Measurements from ENCODE around the gene MUC22.
"Not testable (repeated sequence)": the region's sequence is repeated elsewhere in the genome, so short reads cannot be mapped to it uniquely, and the experiment has no call there.

The MUC22 gene

DNA sequence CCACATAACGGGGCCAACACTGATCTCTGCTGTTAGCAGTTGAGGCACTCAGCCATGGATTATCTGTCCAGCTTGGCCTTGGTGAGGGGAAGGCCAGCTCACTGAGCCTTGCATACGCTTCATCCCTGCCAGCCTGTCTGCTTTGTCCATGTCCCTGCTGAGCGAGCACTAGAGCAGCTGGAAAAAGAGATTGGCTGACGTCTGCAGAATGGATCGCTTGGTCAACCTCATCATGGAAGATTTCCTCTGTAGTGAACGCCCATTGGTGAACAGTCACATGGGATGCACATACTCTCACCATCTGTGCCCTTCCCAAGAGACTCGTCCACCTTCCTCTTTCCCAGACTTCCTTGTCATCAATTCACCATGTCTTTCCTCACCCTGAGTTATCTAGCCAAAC is 26.9 kb downstream of the MUC22 start:
- DNase-seq, result no peak

DNA sequence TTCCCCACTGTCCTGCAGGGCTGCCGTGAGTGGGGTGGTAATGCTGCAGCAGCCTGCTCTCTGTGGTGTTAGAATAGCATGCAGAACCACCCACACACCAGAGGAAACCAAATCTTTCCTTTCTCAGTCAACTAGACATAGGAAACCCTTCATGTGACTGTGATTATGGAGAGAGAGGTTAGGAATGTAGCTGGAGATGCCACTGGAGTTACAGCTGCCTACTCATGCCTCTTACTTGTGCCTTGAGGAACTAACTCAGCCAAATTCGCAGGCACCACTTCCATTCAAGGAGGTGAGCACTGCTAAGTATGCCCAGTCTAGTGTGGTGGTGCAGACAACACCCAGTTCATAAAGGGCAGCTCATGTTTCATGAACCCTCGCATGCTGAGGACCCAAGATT is 27.4 kb downstream of the MUC22 start:
- DNase-seq, result no peak

DNA sequence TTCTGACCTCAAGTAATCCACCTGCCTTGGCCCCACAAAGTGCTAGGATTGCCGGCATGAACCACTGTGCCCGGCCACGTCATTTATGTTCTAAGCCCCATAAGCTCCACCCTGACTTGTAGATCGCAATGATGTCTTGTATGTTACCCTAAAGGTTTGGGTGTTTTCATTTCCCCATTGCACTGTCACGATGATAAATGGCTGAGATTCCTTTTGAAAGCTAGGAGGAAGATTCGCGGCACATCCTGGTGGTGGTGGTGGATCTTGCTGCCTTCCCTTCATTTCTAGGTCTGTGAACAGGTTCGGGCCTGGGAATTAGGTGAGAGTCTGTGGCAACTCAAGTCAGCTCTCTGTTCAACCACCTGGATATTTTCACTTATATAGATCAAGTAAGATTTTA is 28.3 kb downstream of the MUC22 start:
- no peak for DNase-seq

DNA sequence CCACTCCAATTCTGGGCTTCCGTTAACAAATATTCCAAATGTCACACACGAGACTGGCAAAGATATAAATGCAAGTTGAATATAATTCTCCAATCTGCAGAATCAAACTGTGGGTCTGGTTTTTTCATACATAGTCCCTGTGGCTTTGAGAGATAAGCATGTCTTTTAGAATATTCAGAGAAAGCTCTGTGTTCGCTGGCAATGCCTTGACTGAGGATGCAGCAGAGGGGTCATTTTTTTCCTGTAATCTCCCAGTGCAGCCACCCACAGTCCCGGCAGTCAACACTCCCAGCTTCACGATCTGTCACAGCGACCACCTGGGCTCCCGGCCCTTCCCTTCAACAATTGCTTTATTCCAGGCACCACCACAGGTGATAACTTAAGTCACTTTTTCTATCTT is 30.5 kb downstream of the MUC22 start:
- no peak for DNase-seq

DNA sequence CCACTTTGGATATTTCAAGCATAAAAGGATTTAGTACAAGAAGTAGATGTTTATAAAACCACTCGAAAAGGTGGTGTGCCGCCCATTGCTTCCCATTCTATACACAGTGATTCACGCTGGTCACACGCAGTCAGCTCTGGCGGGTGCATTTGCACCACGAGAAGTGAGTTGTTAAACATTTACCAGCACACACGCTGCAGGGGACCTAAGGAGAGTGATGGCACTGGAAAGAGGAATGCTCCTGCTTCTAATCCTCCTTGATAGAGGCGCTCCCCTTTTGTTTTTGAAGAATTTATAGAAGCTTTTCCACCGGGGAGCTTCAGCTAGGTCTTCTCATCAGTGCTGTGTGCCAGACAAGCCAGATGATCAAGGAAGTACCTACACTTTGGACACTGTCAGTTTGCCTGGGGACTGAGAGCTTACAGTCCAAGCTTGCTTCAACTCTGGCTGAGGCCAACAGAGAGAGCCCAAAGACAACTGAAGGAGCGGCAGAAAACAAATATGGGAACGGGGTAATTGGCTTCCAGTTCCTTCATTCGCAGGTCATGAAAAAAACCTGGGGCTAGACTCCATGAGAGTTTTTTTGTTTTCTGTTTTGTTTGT is 31.2 kb downstream of the MUC22 start:
- DNase-seq, result no peak

DNA sequence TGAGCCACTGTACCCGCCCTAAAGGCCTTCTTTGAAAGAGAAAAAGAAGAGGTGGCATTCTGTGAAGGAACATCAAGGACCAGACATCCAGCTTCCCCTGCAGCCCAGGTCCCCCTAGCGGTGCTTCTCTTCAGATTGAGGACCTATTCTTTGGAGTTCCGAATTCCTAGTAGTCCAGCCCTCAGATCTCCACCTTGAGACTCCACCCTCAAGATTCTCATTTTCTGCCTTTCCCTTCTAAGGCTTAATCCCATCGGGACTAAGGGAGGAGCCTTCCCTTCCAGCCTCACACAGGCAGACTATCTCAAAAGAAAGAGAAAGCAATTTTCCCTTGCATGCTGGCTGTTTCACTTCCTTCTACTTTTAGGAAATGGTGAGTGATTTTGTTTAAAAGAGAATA is 32.5 kb downstream of the MUC22 start:
- DNase-seq, result peak in 2 of 51 donors; percentile 14 to 16

DNA sequence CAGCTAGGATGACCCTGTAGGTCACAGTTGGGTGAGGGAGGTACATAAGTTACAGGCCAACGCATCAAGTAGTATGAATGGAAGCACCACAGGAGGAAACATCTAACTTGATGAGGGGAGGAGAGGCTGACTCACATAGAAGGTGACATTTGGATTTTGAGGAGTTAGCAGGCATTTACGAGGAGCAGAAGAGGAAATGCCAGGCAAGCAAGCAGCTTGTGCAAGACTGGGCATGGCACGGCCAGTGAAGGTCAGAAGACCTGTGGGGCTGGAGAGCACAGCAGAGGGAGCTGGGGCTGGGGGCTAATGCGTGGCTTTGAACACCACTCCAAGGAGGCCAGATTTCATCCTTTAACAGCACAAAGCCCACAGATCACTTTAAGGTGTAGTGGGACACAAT is 37.8 kb downstream of the MUC22 start:
- peak in 1 of 51 donors; percentile 9 for DNase-seq

DNA sequence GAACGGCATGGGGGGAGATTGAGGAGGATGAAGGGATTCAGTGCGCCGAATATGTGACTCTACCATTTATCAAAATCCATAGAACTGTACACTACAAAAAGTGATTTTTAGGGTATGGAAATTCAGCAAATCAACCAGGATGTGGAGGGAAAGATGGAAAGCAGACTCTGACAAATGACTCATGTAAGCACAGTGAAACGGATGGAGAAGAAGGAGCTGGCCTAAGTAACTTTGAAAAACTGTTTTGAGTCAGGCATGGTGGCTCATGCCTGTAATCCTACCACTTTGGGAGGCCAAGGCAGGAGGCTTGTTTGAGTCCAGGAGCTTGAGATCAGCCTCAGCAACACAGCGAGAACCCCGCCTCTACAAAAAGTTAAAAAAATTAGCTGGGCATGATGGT is 39.2 kb downstream of the MUC22 start:
- DNase-seq, result no peak

DNA sequence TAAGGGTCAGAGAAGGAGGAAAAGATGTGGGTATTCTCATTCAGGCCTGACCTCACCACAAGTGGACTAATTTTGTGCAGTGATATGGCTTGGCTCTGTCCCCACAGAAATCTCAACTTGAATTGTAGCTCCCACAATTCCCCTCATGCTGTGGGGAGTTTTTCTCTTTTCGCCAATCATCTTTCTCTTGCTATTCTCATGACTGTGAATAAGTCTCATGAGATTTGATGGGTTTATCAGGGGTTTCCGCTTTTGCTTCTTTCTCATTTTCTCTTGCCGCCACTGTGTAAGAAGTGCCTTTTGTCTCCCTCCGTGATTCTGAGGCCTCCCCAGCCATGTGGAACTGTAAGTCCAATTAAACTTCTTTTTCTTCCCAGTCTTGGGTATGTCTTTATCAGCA is 42.9 kb downstream of the MUC22 start:
- DNase-seq, result not testable (repeated sequence)

DNA sequence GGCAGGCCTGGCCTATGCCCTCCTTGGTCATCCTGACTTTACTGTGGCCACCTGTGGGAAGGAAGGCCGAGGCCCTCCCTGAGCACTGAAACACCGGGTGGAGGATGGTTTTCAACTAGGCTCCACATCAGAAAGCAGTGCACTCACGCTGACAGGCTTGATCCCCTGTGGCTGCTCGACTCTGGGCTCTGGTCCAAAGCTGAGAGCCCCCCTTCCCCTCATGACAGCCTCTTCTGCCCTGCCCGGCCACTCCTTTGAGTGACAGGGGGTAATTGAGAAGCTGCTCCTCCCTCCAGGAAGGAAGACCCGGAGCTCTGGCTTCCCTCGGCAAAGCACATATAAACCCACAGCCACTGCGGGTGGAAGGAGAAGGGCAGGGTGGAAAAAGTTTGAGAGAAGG is 43.6 kb downstream of the MUC22 start:
- peak in 5 of 51 donors; percentile 4 to 15 (median 13) for DNase-seq

DNA sequence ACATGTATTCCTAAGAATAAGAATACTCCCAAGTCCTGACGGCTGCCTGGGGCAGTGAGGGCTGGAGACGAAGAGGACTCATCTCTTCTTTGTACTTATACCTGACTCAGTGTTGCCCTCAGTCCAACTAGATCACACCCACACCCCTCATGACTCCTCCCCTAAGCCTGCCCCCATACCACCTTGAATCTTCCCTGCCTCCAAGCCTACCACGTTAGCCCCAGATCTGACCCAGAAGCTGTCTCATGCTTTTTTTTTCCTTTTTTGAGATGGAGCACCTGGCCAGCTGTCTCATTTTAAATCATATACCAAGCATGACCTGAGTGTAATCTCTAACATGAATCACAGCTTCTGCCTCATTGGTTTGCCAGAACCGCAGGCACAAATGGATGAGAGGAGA is 45.2 kb downstream of the MUC22 start:
- DNase-seq, result no peak

DNA sequence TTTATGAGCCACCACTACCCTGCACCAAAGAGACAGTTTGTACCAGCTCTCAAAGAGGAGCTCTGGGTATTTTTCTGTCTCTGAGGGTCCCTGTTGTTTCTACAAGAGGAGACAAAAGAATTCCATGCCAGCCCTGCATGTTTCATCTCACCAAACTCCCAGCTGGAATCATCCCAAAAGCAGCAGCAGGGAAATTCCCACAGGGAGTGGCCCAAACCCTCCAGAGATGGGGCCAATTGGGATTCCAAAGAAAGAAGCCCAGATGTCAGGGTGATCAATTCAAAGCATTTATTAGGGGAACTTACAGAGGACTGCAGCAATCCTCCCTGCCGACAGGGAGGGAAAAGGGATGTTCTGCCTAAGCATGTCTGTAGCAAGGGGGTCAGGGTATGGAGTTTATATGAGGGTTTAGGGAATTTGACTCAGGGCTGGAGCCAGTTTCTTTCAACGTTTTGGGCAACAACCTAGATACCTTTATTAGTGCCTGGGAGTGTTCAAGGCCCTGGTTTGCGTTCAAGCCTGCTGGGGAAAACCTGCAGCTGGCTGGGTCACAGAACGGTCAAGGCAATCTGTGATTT is 47.2 kb downstream of the MUC22 start:
- DNase-seq, result peak in 3 of 51 donors; percentile 9 to 22 (median 12)

DNA sequence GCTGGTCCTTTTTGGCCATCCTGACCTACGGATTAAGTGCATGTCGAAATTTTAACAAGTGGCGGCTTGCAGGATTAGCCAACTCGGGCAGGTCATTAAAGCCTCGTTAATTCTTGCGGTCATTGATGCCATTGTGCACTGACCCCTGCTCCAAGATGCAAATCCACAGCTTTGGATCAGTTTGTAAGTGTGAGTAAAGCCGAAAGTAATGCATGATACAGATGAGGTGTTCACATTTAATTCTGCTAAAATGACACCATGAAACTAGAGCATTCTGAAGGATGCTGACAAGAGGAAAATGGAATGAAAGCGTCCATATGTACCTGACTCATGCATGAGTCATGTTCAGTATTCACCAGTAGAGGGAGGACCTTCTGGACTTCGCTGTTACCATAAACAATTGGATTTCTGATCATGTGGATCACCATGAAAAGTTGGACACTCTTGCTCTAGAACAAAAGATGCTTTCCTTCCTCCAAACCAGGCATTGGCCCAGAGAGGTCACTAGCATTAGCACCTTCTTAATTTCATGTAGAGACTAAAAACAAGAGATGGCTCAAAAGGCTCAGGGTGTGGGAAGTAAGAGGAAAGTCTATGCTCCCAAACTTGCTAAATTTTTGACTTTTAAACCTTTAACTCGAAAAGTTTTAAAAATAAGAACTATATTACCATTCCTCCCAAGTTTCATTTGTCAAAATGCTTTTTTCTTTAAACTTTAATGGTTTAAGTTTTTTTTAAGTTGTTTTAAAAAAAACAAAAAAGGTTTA is 48.0 kb downstream of the MUC22 start:
- DNase-seq, result peak in 8 of 51 donors; percentile 7 to 48 (median 31)

DNA sequence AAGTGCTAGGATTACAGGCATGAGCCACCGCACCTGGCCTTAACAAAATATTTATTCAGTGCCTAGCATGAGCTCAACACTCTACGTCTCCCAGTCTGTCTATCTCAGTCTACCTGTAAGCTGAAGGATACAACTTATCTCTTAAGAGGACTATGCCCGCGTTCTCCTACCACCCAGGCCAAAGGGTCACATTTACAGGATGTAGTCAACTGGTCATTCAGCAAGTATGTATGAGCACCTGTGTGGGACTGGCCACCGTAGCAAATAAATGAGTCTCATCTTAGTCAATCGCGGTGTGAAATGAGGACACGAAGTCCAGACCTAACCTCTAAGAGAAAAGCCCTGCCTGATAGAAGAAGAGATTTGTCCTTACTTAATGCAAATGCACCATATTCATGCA is 49.9 kb downstream of the MUC22 start:
- no peak for DNase-seq

DNA sequence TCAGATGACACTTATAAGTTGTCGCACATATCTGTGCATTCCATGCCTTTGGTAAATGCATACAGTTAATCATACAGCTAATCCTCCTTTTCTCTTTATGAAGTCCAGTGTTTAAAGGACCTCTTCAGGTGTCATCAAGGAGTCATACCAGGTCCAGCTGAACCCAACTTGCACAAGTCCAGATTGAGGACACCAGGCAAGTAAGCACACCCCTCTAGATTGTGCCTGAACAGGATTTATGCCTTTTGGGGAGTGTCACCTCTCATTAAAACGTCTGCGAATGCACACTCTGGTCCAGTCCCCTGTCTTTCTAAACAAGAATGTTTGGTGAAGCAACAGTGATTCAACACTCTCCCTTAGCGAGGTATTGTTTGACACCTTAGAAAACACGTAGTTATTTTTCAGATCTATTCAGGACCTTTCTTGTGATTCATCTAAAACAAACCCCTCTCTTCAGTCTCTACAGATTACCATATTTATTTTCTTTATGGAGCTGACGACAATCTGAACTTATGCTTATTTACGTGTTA is 53.7 kb downstream of the MUC22 start:
- DNase-seq, result no peak

DNA sequence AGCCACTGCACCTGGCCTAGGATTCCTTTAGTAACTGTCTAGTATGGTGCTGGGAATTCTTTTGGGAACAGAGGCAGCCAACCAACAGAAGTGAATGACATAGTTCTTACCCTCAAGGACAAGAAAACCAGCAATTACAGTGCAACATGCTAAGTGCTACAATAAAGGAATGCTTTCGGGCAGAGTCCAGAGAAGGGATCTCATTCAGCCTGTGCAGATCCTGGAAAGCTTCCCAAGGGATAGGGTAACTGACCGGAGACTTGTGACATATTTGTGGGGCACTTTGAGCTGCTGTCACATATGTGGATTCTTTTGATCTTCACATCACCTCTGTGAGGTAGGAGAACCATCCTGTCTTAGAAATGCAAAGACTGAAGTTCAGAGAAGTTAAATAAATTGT is 55.3 kb downstream of the MUC22 start:
- DNase-seq, result no peak

DNA sequence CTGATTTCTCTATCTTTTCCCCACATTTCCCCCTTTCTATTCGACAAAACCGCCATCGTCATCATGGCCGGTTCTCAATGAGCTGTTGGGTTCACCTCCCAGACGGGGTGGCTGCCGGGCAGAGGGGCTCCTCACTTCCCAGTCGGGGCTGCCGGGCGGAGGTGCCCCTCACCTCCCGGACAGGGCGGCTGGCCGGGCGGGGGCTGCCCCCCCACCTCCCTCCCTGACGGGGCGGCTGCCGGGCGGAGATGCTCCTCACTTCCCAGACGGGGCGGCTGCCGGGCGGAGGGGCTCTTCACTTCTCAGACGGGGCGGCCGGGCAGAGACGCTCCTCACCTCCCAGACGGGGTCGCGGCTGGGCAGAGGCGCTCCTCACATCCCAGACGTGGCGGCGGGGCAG is 56.8 kb downstream of the MUC22 start:
- DNase-seq, result peak in 1 of 51 donors; percentile 3

DNA sequence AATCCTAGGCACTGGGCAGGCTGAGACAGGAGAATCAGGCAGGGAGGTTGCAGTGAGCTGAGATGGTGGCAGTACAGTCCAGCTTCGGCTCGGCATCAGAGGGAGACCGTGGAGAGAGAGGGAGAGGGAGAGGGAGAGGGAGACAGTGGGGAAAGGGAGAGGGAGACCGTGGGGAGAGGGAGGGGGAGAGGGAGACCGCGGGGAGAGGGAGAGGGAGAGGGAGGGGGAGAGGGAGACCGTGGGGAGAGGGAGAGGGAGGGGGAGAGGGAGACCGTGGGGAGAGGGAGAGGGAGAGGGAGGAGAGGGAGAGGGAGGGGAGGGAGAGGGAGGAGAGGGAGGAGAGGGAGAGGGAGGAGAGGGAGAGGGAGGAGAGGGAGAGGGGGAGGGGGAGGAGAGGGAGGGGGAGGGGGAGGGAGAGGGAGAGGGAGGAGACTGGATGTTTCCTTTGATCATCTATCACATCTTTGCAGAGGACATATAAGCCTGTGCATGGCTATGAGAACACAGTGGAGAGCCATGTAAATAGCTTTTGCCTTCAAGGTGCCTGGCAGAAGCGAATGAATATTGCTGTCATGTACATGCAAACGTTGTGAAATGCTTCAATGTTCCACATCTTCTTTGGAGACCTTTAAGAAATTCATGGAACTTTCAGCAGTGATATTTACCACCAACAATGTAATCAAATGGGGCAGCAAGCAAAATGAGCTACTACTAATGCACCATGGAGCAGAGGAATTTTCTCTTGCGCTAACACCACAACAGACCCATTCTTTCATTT is 57.8 kb downstream of the MUC22 start:
- DNase-seq, result peak in 19 of 51 donors; percentile 5 to 60 (median 33)

DNA sequence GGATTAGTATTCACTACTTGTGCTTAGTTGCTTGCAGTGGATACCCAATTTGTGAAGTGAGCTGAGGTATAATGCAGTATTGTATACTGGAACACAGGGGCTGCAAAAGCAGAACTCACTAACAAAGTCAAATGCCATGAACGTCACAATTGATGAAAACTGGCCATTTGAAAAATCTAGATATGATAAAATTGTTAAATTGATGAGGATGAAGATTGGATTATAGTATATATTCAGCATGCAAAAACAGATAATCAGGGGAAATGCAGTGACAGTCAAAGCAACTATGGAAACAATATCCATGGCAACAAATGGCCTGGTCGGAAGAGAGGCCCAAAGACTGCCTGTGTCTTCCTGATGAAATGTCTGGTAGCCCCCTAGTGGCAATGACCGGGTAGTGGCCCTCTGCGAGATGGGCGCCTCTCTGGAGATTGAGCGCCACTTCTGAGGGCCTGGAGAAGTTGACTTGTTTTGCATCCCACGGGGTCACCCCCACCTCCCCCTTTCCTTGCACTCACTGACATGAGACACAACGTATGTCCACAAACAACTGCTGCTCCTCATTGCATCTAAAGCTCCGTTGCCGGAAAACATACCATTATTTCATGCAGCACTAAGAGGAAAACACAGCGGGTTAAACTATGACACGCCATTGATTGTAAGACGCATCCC is 58.5 kb downstream of the MUC22 start:
- peak in 50 of 51 donors; percentile 10 to 91 (median 72) for DNase-seq

DNA sequence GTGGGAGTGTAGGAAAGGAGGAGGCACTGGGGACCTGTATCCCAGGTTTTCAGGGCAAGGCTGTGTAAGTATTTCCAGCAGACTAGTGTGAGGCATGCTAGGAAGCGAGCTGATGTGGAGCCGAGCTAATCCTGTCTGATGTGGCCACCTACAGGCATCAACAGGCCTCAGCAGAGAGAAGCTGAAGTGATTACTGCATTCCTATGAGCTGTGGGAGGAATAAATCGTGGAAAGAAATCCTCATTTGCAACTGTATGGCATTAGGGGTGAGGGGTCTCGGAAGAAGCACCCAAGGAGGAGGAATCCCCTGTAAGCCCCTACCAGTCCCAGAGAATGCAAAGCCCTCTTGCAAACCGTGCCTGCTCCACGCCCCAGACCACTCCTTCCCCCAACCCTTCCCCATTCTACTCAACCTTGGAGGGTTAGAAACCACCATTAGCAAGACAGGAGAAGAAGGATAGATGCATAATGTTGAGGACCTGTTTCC is 60.5 kb downstream of the MUC22 start:
- DNase-seq, result peak in 42 of 51 donors; percentile 15 to 87 (median 55)

DNA sequence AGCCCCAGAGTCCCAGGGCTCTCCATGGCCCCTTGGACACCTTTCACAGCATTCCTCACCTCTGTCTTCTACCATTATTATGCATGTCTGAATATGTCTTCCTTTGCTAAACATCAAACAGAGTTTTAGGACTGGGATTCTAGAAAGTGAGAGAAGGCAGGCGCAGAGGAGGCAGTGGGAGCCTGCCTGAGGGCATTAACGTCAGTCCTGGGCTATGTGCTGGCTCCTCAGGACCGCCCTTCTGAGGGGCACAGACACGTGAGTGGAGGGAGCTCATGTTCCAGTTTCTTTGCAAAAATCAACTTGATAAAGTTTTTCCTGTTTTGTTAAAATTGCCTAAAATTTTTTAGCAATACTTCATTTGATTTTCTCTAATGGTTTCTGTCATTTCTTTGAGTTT is 64.1 kb downstream of the MUC22 start:
- no peak for DNase-seq

Measured in hypothalamus (tissue), 51 donors.